Stimulated activated CD8-positive, alpha-beta memory T cell treated with anti-CD3 and anti-CD28 coated beads, Interleukin-15, amount 100 ng/mL, for 24 hours (primary cell): Measurements from ENCODE around the gene ZNF319.
"Not testable (repeated sequence)": the region's sequence is repeated elsewhere in the genome, so short reads cannot be mapped to it uniquely, and the experiment has no call there.

Experiments
- DNase-seq: peaks from one replicate; pipeline ENCODE4 v3.0.0-alpha.2; 2020; ENCODE audit warnings: low read depth

ZNF319 gene

DNA sequence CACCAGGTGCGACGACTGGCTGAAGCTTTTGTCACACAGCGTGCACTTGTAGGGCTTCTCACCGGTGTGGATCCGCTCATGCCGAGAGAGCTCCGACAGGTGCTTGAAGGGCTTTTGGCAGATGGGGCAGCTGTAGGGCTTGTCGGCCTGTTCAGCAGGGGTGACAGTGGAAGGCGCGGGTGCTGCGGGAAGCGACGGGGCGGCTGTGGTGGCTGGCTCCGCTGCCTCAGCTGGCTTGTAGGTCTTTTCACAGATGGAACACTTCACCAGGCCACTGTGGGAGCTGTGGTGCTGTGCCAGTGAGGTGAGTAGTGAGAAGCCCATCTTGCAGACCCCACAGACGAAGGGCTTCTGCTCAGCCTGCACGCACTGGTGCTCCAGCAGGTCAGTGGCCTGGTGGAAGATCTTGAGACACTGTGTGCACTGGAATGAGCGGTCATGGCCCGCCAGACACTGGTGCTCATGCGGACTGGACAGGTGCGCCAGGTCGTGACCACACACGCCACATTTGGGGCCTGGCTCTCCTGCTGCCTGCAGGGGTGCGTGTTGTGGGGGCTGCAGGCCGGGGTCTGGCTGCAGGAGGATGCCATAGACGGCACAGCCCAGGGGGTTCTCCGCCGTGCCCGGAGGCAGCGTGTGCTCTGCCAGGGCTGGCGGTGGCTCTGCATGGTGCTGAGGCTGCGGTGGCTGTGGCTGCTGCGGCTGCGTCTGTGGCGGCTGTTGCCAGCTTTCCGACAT, 2.8 kb downstream of the ZNF319 start:
- DNase-seq = no peak

DNA sequence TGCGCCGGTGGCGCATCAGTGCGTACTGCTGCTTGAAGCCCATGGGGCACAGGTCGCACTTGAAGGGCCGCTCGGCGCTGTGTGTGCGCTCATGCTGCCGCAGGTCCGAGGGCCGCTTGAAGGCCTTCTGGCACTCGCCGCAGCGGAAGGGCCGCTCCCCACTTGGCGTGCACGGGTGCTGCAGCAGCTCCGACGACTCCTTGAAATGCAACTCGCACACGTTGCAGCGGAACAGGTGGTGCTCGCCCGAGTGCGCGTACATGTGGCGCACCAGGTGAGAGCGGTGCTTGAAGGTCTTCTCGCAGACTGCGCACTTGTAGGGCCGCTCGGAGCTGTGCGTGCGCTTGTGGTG, 3.3 kb downstream of the ZNF319 start:
- no peak for DNase-seq

DNA sequence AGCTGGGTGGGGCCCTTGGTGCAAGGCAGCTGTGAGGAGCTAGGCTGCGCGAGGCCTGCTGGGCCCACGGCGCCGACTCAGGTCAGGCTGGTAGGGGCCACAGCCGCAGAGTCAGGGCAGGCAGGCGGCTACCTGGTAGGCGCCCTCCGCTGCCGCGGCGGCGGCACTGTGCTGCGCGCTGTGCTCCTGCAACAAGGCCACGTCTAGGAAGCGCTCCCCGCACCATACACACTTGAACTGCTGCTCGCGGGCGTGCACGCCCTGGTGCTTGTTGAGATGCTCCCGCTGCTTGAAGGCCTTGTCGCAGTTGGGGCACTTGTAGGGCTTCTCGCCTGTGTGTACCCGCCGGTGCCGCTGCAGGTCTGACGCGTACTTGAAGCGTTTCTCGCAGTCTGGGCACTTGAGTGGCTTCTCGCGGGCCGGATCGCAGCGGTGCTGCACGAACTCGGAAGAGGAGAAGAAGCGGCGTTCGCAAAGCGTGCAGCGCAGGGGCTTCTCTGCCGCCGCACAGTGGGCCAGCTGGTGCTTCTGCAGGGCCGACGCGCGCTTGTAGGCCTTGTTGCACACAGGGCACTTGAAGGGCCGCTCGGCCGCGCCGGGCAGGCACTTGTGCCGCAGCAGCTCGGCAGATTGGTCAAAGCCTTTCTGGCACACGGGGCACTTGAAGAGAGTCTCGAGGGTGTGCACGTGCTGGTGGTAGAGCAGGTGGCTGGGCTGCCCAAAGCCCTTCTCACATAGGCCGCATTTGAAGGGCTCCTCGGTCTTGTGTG, 3.9 kb downstream of the ZNF319 start:
- DNase-seq = no peak

DNA sequence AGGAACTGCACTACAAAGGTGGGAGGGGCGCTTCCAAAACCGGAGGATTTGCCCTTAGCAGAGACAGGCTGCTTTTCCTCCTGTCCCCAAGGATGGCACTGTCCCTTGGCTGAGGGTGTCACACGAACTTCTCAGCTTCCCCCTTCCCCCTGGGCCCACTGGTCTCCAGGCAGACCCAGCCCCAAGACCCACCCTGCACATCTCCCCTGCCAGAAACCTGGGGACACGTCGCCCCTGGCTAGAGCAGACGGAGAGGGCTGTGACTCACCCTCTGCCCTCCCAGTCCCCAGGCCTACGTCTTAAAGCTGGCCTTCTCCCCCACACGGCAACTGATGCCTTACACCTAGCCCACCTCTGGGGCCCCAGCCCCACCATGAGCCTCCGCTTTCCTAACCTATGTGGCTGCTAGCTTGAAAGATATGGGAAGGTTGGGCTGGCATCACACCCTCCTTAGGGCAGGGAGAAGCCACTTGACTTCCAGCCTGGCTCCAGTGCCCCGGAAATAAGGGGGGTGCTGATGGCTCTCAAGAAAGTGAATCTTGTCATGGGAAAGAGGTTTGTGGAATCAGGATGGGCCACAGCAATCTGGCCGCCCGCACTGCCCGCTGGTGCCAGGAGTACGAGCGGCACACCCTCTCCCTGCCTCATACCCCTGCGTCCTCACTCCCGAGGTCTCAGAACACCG, 4.6 kb downstream of the ZNF319 start:
- DNase-seq = no peak

DNA sequence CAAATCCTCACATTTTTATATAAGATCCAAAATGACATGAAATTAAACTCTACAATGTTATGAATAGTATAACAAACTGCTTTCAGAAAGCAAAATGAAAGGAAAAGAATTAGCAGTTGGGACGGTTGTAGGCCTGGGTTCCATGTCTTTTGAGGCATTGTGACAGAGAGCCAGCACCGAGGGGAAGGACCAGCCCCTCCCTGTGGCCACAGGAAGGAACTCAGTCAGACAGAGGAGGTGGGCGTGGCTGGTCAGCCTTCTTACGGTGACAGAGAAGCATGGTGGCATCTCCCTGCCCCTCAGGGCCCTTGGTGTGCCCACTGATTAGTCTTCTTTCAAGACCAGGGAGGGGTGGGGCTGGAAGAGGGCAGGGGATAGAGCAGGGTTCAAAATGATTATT, 5.7 kb downstream of the ZNF319 start:
- DNase-seq = no peak

DNA sequence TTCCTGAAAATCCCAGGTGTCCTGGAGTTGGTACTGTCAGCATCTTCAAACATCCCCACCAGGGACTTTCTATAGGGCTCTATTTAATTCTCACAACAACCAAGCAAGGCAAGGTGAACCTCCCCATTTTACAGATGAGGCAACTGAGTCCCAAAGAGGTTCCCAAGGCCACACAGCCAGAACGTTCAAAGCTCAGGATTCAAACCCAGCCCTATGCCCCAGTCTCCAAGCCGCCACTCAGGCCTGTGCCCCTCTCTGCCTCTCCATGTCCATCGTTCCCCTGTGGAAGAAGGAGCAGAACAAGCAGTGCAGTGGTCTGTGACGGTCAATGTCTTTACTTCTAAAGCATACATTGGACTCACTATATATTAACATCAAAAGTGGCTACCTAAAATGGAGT, 6.1 kb downstream of the ZNF319 start:
- DNase-seq = no peak

DNA sequence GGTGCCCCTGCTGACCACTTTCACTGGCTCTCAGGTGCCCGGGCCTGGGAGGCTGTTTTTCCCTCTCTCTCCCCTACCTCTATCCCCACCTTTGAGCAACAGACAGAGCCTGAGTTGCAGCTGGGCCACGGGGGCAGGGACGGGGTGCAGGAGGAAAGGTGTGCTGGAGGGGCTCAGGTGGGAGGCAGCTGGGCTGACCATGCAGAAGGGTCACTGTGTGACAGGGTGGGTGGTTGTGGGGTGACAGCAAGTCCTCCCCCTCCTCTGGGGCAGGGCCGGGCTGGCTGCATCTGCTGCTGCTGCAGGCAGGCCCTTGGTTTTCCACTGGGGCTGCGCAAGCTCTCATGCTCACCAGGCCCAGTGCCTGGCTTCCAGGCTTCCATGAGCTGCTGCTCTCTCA, 6.6 kb downstream of the ZNF319 start:
- no peak for DNase-seq

DNA sequence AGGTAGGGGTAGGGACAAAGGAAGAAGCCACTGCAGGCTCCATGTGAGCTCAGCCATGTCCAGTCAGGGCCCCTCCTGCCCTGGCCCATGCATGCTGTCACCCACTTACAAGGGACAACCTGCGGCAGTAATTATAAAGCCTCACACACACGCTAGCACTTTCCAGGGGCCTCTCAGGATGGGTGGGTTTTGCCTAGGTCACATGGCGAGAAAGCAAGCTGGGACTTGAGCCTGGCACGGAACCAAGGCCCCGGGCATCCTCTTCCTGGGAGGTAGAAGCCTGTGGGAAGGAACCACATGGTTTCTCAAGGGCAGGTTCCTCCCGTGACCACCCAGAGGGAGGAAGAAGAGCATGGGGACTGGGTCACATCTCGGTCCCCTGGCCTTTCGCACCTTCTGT, 7.0 kb downstream of the ZNF319 start:
- DNase-seq = no peak

DNA sequence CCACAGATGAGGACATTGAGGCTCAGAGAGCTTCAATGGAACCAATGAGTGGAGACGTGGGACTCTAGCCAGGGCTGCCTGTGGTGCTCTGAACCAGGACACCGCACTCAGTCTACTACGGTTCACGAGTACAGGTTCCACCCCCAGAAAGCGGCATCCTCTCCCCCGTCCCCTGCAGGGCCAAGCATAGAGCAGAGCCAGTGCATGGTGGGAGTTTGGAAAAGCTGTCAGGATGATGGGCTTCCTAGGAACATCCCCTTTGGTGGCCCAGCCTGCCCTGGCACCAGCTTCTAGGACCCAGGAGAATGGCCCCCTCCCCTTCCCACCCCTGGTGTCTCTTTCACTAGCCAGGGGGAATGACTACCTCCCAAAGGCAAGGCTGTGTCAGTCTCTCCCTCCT, 8.4 kb downstream of the ZNF319 start:
- no peak for DNase-seq

DNA sequence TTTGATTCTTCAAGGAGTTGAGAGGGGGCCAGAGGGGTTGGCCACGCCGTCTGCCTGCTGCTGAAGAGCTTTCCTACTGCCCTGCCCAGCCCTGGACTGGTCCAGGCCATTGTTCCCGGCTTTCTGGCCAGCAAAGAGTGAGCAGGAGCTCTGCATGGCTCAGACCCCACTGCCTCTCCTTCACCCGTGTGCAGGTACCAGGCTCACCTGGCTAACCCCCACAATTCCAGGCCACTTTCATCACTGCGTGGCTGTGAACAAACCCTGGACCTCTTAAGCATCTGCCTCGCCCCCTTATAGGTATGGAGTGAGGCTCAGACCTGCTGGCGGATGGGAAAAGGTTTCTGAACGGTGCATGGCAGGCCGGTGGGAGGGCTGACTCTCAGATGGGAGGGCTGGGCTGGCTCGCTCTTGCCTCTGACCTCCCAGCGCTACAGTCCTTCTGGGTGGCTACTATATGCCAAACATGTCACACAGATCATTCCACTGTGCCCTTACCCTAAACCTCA, 8.9 kb downstream of the ZNF319 start:
- DNase-seq = no peak

DNA sequence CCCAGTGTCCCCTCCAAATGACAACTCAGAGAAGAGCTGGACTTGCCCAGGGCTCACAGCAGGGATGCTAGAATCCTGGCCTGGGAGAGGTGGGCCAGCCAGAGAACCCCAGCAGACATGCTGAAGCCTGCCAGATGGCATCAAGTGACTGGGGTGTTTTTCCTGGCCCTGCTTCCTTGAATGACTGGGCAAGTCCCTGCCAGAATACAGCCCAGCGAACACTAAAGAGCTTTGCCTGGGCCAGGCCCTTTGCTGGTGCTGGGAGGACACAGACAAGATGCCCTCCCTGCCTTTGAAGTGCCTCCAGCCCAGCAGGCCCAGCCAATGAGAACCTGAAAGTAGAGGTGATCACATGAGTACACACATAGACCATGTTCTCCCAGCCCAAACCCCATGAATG, 11.5 kb downstream of the ZNF319 start:
- no peak for DNase-seq

DNA sequence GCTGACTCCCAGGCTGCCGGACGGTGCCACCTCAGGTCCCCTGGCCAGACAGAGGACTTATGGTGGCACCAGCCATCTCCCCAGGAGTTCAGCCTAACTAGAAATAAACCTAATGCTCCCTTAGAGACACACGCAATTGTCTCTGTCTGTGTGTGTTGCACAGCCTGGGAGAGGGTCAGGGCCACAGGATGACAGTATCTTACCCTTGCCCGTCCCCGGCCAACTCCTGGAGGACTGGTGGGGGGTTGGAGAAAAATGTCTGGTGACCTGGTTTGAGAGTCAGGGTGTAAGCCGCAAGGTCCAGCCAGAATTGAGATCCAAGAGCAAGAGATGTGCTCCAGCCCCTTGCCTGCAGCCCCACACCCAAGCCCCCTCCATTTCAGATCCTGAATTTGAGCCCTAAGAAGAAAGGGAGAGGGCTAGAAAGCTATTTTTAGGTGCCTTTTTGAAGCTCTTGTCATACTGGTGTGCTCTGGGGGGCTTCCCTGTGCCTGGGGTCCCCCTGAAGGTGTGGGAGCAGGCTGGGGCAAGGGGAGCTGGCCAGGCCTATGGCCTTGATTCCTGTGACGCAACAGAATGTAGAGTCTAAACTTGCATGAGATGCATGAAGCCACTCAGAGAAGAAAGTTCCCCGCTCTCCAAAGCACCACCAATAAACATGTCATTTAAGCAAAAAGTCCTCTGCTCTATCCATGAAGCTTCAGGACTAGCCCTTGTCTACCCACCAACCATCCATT, 12.9 kb downstream of the ZNF319 start:
- DNase-seq = no peak

DNA sequence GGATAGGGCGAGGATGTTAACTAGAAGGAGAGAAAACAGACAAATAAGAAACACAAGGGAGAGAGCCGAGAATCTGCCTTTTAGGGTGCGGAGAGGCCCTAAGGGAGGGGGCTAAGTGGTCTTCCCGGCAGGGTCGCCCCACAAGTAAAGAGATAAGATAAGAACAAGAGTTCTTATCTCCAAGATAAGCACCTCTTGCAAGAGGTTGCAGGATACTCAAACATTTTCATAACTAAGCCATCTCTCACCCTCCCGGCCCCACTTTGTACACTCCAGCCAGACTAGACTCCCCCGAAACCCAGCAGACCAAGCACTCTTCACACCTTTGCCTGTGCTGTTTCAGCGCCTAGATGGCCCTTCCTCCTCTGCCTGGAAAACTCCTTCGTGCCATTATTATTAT, 14.3 kb downstream of the ZNF319 start:
- DNase-seq = no peak

DNA sequence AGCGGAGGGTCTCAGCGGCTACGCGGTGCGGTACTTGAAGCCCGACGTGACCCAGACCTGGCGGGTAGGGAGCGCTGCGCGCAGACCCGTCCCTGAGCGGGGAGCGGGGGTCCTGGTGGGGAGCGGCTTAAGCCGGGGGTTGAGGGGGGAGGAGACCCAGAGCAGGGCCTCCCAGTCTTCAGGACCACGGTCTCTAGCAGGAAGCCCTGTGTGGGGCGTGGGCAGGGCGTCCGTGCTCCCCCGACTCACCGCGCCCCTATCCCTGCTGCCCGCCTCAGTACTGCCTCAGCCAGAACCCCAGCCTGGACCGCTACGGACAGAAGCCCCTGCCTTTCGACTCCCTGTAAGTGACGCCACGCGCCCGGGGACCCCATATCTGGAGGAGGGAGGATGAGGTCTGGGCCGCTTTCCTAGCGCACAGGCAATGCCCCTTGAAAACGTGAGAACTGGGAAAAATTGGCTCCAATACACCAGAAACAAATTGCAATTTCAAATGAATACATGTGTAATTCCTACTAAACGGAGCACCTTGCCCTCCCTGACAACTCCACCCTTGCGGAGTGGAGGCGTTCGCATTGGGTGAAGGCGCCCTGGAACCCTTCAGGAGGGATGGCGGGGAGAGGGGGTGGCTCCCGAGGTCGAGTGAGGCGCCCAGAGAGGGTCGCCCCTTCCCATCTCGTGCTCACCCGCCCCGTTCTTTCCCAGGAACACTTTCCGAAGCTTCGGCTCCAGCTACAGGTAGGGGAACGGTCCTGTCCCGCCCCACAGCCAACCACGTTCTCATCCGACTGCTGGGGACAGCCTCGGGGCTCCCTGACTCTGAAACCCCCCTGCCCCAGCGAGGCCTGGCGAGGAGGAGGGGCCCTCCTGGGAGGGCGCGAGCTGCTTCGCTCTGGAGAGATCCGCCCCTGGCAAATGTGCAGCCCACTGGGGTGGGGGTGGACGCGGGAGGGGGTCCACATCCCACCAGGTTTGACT, 15.0 kb downstream of the ZNF319 start:
- DNase-seq = no peak

DNA sequence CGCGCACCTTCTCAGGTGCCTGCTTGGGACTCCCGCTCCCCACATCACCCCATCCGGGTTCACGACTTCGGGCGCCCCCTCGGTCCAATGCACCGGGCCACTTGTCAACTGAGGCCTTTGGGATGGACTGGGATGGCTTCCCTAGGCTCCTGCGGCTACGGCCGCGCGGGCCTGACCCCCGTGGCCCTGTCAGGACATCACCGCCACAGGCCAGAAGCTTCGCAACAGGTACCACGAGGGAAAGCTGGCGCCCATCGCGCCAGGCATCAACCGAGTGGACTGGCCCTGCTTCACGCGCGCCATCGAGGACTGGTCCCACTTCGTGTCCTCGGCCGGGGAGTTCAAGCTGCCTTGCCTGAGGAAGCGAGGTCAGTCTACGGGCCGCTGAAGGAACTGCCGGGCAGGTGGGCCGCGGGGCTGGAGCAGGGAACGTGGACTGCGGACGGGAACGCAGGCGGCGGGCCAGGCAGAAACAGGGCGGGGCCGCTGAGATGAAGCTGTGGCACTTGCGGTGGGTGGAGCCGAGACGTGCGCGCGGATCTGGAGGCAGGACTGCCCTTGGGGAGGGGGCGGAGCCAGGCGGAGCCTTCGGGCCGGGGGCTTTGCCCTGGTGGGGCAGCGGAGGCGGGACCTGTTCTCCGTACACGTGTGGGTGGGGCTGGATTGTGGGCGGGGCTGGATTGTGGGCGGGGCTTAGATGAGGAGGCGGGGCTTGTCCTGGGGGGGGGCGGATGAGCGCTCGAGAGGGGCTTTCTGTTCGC, 15.8 kb downstream of the ZNF319 start:
- DNase-seq = peak; percentile 72

DNA sequence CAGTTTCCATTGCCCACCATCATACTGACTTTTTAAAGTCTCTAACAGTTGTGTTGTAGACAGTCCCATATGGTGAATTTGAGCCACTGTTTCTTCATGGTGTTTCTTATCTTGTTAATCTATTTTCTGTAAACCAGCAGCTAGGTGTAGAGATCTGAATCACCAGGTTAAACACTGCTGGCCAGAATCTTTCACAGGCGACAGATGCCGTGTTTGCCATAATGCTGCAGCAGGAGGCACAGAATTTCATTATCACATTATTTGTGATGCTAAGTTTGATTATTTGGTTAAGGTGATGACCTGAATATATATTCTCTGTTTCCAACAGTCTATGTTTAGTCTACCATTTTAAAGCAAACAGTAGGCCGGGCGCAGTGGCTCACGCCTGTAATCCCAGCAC, 18.1 kb downstream of the ZNF319 start:
- no peak for DNase-seq

DNA sequence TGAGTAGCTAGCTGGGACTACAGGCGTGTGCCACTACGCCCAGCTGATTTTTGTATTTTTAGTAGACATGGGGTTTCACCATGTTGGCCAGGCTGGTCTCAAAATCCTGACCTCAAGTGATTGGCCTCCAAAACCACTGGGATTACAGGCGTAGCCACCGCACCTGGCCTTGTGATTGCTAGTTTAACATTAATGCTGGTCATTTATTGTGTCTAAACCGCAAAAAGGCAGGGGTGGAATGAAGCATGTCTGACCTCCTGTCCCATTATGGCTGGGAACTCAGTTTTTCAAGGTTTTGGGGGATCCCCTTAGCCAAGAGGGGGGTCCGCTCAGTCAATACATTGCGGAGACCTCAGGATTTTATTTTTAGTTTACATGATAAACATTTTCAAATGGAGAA, 18.8 kb downstream of the ZNF319 start:
- no peak for DNase-seq

DNA sequence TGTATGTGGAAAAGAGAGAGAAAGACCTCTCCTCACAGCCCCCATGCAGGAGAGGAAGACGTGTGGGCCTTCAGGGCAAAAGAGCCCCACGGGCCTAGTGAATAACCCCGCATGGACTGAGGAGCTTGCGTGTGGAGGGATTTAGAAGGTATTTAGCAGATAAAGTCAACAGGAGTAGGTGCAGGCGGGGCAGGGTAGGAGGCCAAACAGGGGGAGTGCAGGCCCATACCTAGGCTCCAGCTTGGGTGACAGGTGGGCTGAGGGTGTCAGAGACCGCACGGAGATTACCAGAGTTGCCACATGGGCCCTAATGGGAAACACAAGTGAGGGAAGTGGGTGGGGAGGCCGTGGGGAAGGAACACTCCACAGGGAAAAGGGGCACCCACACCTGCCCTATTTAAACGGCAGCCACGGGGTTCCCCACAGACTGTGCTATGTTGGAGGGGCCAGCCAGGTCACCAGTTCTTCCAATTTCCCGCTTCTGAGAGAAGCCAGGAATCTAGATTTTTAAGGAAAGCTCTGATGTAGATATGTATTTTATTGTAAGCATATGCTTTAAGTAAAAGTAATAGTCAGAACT, 21.4 kb downstream of the ZNF319 start:
- DNase-seq = no peak

DNA sequence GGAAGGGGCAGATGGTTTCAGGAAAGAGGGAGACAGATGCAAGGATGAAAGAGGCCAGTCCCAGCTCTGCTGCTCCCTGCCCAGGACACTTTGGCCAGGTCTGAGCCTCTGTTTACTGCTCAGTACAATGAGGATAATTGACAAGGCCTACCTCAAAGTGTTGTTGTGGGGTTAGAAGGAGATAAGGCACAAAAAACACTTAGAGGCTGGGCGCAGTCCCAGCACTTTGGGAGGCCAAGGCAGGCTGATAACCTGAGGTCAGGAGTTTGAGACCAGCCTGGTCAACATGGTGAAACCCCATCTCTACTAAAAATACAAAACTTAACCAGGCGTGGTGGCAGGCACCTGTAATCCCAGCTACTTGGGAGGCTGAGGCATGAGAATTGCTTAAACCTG, 22.4 kb downstream of the ZNF319 start:
- not testable (repeated sequence) for DNase-seq
